Vagina (tissue), 2 donors: ENCODE data around the gene CCDC92.

Experiments
- CTCF ChIP-seq, 3 experiments: fragments of 450-650 bp in 2 of 3; fragments of 200-600 bp in 1 of 3; sonication (generic) in 1 of 3; IDR thresholded peaks; one replicate each; pipeline ENCODE4 v1.5.1; 2017 to 2019; ENCODE audit warnings: antibody characterized with exemption in 3 of 3, mild to moderate bottlenecking in 2 of 3, moderate library complexity in 2 of 3
- POLR2A ChIP-seq, 2 donors: fragments of 450-650 bp; IDR thresholded peaks; one replicate each; pipeline ENCODE4 v1.6.1; 2017; ENCODE audit warnings: antibody characterized with exemption in 2 of 2, mild to moderate bottlenecking in 2 of 2, moderate library complexity in 2 of 2
- POLR2AphosphoS5 ChIP-seq, 2 donors: sonication (generic); formaldehyde crosslinking; IDR thresholded peaks; one replicate each; pipeline ENCODE4 v1.9.0; 2017; ENCODE audit warnings: antibody characterized with exemption in 2 of 2, mild to moderate bottlenecking in 2 of 2, low read depth in 1 of 2; ENCODE audit not compliant: insufficient read depth in 1 of 2

DNA sequence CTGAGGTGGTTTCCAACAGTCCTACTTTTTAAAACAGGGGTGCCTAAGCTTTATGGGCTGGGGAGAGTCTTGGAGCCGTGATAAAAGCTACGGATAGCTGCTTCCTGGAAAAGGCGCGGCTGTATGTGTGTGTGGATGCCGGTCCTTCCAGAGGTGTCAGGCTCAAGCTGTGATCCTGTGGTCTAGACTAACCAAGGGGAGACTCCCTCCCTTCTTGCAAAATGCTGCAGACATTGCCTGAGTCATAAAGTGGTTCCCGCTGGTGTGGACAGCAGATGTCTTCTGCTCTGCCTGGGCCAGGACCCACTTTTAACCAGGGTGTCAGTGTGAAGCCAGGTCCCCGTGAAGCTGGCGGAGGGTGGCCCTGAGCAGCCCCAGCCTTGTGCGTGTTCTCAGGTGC, 37.8 kb downstream of the CCDC92 start:
- TF ChIP-seq POLR2AphosphoS5 (IDR thresholded peaks at IDR 0.05; ENCODE audit: insufficient read depth in 1 of 2, low read depth in 1 of 2), result no peak
- TF ChIP-seq CTCF (IDR thresholded peaks at IDR 0.05), result no peak
- no peak for TF ChIP-seq POLR2A (IDR thresholded peaks at IDR 0.05)
